NCI-H510A treated with DMSO at 0.1 percent for 48 hours (cell line): ENCODE measurements around the gene OSER1.

Experiments
- DNase-seq: peaks from one replicate; lab custom pipeline; 2025; lab: John Stamatoyannopoulos, UW

The OSER1 gene

DNA sequence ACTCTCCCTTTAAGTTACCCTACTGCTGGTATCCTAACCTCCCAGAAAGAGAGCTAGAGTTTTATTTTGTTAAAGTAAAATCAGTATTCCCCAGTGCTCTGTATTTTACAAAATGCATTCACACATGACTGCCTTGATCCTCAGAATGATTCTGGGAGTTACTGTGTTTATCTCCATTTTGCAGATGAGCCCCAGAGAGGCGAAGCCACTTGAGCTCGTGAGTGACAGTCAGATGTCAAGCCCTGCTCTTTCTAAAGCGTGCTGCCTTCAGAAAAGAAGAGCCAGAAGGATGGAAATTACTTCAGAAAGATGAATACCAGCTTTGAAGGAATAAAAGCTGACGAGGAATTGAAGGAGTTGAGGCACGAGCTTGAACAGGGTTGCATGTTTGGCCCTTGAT is 14.1 kb upstream of the OSER1 start:
- DNase-seq: no peak

DNA sequence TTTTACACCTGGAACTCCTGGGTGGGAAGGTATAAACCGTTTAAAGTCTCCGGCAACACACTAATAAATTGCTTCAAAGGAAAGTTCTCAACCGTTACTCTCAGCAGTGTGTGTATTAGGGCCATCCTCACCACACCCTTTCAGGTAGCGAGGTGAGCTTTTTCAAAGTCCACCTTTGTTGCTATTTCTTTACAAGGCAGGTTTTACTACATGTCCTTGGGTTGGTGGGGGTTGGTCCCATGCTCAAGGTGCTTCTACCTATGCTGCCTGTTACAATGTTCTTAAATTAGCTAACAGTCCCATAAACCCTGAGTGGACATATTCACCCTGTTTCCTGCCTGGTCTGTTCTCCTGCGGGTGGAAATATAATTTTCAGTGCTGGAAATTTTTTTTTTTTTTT is 13.2 kb upstream of the OSER1 start:
- DNase-seq: no peak

DNA sequence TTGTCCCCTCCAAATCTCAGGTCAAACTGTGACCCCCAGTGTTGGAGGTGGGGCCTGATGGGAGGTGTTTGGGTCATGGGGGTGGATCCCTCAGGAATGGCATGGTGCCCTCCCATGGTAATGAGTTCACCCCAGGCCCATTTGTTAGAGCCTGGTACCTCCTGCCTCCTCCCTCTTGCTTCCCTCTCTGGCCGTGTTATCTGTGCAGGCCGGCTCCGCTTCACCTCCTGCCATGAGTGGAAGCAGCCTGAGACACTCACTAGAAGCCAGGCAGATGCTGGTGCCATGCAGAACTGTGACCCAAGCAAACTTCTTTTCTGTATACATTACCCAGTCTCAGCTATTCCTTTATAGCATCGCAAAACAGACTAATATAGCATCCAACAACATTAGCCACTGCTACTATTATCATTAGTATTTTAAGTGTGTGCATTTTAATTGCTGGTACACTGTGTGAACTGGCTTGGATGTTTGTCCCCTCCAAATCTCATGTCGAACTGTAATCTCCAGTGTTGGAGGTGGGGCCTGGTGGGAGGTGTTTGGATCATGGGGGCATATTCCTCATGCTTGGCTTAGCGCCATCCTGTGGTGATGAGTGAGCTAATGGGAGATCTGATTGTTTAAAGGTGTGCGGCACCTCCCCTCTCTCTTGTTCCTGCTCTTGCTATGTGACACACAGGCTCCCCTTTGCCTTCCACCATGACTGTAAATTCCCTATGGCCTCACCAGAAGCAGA is 12.2 kb upstream of the OSER1 start:
- no peak for DNase-seq

DNA sequence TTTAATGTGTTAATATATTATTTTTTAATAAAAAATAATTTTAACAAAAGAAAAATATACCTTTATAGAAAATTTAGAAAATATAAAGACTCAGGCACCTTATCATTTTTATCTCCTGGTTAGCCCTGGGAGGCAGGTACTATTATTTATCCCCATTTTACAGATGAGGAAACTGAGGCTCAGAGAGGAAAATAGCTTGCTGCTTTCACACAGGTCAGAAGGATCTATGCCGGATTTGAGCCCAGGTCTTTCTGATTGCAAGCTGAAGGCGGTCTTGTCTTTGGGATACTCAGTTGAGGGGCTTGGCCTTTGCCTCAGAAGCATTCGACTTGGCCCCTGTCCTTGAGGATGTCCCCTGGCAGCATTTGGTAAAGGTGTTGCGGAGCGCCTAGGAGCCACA is 11.5 kb upstream of the OSER1 start:
- DNase-seq: no peak

DNA sequence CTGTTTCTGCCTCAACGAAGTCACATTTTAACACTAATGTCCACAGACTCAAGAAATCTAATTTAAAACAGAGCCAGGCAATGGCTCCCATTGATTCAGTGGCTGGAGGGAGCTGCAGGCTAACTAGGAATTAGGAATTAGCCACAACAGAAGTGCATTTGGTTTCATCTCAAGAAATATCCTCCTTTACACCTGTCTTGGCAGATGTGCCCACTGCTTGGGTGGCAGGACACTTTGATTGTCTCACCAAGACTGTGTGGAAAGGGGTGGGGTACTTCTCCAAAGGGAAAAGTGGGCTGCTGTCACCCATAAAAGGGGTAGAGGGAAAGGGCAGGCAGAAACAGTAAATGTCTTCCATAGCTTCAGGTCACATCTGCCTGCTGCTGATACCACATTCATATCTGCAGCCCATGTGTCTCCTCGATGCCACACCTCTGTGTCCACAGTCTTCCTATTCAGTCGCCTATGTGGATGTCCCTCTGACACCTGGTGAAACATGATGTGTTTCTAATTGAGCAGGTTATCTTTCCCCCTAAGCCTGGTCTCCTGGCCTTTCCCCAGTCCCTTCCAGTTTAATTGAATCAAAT is 10.9 kb upstream of the OSER1 start:
- no peak for DNase-seq

DNA sequence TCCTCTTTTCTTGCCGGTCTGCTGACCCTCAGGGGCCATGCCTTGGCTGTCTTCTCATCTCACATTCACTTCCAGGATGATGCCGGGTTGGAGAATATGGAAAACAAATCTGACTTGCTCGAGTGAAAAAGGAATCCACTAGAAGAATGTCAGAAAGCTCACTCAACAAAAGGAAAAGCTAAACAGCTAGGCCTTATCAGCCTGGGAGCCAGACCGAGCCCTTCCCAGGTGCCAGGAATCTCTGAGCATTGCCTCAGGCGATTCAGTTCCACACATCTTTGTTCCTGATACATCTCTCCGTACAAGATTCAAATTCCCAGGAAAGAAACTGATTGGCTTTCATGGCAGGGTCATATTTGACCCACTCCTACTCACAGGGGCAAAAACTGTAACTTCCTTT is 9.2 kb upstream of the OSER1 start:
- no peak for DNase-seq

DNA sequence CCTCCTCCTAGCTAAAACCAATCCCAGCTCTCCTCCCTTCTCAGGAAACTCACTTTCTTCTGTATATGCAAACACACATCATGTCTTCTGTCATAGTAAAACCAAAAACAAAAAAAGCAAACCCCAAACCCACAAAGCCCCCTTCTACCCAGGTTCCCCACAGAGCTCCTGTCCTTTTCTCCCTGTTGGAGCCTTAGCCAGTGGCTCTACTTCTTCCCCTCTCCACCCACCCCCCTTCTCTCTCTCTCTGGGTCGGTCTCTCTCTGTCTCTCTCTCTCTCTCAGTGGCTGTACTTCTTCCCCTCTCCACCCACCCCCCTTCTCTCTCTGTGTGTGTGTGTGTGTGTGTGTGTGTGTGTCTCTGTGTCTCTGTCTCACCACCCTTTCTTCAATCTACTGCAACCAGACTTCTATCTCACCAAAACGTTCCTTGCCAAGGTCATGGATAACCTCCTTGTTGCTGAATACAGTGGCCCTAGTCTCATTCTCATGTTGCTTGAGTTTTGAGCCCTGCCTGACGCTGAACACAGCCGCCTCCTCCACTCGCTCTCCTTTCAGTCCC is 8.7 kb upstream of the OSER1 start:
- DNase-seq: no peak

DNA sequence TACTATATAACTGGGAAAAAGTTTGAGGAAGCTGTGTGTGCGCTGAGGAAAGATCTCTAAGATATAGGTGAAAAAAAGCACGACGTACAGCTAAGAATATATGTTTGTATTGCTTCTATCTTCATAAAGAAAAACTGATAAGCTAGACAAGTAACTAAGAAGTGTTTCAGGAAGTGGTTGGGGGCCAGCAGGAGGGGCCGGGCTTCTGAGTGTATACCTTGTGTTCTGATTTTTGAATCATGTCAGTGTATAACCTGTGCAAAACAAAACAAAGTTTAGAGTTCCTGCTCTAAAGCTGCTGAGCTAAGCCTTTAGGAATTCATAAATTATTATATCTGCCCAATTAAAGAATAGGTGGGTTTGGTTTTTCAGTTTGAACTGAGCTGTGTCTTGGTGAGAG is 7.9 kb upstream of the OSER1 start:
- no peak for DNase-seq

DNA sequence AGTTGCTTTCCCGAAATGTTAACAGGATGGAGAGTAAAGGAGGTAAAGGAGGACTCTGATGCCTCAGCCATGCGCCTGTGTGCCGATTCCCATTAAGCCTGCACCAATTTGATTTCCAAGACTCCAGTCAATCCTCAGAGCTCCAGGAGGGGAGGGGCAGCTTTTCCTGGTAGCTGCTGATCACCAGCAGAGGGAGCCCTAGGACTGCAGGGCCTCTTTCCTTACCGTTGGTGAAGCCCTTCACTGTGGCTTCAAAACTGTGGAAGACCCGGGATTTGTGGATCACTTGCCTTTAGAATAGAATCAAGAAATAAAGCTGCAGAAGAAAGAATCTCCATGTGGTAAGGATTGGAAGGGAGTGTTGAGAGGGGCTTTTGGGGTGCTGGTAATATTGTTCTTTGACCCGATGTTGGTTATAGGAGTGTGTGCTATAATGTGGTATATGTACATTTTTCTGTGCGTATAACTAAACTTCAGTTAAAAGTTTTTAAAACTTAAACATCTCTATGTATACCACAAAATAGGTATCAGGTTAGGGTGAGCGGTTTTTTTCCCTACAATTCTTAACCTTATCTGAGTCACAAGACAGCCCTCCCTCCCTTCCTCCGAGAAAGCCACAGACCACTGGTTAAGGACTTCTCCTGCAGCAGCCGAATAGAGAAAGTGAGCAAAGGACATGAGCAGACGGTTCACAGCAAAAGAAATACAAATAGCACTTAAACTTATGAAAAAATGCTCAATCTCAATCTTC is 6.9 kb upstream of the OSER1 start:
- DNase-seq: peak; percentile 79

DNA sequence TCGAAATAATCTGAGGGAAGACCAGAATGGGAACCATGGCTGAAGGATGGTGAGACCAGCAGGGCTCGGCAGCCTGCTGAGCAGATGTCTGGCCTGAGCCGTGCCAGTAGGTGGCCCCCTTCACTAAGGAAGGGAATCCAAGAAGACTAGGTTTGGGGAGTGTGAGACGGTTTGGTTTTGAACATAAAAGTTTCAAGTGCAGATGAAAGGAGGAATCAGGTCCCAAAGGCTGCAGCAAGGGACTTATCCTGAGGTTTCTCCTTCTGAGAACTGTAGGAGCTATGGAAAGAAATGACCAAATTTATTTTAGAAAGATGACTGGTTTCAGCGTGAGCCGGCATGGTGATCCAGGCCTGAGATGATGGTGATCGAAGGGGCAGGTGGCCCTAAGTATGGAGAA is 4.6 kb upstream of the OSER1 start:
- peak; percentile 42 for DNase-seq

DNA sequence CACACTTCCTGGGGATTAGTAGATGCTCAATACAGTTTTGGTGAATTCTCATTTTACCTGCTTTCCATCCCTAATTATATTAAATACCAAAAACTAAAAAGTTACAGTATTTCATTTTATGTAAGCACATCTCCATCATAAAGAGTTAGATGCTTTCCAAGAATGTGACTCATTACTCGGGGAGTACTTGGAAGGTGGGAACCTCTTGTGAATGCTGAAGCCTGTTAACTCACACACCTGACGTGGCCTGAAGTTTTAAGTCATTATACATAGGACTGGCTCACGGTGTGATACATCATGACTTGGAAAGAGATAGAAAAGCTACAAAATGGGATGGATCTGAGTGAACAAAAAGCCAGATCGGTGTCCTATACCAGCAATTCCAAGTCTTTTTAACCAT is 2.2 kb upstream of the OSER1 start:
- DNase-seq: no peak

DNA sequence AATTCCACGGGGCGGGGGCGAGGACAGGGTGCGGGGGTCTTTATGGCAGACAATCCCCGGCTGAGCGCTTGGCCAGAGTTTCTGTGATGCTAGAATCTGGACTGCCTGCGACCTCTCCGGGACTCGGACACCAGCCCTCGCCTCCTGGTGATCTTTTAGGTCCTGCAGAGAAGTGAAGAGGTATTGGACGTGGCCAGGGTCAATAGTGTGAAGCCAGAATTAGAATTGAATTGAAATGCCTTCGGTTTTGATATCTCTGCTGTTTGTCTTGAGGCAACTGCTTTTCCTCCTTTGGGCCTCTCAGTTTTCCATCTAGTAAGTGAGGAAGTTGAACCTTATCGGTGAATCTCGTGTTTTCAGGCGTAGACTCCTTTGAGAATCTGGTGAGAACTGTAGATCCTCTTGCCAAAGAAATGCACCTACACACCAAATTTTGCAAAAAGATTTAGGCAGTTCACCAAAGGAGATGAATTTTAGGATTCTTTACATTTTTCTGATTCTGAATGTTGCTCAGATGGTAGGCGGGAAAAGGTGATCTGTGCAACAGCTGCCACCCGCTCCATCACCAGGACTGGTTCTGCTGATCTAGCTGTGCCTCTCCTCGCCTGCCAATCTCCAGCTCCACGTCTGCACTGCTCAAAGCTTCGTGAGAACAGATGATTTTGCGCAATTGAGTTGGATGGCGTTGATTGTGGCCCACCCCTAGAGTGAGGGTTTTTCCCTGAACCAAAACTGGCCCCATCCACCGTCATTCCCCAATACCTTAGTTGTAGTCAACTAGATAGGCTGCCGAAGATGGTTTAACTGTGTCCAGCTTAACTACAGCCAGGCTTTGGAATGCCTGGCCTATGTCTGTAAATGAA is 837 bp upstream of the OSER1 start:
- peak; percentile 59 for DNase-seq

DNA sequence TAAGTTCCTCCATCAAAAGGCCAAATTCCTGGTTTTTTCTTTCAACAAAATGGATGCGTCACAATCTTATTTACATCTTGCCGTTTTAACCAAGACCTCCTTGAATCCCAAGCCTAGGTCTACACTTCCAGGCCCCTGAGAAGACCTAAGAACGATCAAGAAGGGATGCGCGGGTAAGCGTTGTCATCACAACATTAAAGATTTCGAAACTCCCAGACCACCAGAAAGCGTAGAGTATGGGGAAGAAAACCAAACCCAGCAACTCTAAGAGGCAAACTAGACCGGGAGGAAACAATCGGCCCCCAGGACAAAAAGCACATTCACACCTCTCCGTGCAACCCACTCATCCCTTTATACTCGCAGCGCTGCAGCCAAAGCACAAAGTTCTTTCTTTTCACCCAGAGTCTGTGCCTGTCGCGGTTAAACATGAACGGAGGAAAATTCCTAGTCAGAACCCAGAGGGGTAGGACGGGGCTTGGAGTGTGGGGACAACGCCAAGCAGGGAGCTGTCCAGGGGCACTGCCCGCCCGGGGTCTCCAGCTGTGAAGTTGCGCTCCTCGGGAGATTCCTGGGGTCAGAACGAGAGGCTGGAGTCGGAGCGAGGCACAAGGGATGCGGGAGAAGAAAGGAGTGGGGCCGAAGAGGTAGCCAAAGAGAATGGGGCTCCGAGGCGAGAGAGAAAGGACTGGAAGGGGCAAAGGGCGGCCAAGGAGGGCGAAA is 725 bp downstream of the OSER1 start:
- DNase-seq: no peak

DNA sequence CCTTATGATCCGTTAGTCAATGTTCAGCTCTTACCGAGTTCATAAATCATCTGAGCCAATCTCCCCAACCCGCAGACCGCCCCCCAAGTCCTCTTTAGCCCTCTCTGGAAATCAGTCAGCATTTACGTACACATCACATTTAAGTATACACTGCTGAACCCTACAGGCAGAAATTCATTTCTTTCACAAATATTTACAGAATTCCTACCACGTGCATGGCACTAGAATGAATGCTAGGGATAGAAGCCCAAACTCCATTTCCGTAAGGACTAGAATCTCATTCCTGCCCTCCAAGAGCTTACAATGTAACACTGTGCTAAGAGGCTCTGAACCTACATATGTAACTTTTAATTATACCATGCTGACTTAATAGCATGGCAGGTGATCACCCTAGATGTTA is 1.8 kb downstream of the OSER1 start:
- DNase-seq: no peak

DNA sequence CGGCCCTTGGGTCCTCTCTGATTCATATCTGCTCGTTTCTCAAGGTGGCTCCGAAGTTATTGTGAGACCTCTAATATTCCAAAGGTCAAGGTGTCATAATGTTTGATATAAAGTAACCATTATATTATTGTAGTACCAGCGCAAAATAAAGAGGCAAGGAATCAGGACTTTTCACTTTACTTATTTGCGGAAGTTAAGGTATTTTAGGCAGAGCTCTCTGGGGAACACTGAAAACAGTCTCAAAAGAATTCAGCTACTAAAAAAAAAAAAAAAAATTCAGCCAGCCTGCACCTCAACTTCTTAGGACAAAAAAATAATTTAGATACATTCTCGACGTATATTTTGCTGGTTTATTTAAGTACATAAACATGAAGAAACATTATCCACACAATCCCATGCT is 2.4 kb downstream of the OSER1 start:
- no peak for DNase-seq

DNA sequence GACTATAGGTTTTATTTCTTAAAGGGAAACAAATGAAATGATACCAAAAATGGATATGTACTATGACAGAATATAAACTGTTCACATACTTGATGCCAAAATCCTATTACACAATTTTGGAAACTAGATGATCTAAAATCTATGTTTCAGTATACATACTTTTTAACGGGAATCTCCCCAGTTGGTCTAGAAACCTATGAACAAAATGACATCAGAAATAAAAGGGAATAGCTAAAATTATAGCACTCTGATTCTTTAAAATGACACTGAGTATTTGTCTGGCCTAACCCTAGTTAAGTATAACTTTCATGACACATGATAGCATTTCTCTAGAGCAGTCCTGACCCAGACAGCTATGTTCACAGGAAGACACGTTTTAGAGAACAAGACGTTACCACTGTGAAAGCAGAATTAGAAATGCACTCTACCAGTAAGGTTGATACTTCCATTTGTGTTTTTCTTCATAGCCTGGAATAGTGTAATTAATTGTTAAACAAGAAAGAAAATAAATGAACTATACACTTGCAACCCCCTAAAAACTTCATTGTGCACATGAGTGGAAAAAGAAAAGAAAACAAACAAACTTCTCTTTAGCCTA is 3.3 kb downstream of the OSER1 start:
- no peak for DNase-seq

DNA sequence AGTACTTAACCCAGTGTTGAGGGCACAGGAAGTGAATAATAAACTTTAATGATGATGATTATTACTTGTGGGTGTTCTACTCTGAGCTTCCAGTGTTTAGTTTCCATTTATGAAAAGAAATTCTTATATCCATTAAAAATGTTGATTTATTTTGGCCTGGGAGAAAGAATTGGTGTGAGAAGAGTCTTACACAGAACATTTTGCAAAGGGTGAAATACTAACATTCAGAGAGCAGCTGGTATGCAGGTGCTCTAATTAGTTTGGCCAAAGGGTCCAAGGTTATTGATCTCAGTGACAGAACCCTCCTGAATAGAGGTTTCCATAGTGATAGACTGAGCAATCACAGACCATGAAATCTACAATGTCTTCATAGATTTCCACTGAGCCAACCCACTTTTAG is 4.4 kb downstream of the OSER1 start:
- DNase-seq: no peak

DNA sequence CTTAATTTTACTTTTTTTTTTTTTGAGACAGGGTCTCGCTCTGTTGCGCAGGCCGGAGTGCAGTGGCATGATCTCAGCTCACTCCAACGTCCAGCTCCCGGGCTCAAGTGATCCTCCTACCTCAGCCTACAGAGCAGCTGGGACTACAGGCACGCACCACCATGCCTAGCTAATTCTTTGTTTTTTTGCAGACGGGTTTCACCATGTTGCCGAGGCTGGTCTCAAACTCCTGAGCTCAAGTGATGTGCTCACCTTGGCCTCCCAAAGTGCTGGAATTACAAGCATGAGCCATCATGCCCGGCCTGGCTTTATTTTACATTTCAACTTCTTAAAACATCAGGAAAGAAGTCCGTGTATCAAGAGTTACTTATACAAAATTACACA is 5.7 kb downstream of the OSER1 start:
- DNase-seq: no peak

DNA sequence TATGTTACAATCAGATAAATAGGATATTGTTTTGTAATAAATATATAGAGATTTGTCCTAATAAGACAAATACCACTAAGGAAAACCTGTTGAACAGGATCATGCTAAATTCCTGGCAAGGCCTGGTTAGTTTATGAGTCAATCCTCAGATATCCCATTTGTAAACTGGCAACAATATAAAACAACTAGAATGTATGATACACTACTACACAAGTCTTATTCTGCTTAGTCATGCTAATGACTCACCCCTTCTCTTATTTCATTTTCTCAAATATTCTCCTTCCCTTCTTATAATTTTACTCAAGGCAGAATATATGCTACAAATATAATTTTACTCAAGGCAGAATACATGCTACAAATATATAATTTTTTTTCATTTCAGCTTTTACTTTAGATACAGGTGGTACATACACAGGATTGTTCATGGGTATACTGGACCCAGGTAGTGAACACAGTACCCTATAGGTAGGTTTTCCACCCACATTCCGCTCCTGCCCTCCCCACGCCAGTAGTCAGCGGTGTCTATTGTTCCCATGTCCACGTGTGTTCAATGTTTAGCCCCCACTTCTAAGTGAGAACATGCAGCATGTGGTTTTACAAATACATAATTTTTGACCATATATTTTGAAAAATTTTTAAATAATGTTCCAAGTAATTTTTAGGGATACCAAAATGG is 6.3 kb downstream of the OSER1 start:
- DNase-seq: no peak

DNA sequence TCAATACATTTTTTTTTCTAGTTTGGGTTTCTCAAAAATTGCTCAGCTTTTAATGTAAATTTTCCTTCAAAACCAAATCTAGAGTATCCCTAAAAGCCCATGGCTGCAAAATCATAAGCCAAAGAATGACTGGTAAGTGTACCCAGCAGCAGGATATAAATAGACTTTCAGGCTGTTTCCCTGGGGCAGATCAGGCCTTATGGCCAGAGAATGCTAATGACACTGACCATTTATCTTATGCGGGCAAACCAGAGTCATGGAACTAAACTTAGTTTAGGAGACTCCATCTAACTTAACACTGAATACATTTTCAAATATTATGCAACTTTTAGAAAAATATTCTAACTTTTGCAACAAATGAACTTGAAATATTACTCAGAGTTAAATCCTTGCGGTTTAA is 7.4 kb downstream of the OSER1 start:
- DNase-seq: no peak

DNA sequence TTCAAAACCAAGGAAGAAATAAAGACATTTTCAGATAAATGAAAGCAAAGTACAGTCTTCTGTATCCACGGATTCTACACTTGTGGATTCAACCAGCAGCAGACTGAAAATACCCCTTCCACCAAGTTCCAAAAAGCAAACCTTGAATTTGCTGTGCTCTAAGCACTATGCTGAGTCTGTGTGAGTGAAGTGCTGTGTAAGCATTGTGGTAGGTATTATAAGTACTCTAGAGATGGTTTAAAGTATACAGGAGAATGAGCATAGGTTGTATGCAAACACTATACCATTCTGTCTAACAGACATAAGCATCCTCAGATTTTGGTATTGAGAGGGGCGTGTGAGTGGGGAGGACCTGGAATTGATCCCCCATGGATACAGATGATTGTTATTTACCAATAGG is 9.6 kb downstream of the OSER1 start:
- DNase-seq: peak; percentile 36
